Activated B cell treated with CpG ODN at 0.5 μM for 24 hours (primary cell): ENCODE measurements around the gene LSM2. TPM values are rescaled to one million over a fixed set of nuclear protein-coding genes. Genes with fewer than 3 reads are reported as not detected.

Source experiments
- ATAC-seq: fragments of 200-7000 bp; cut with Tn5 transposase; one replicate; pipeline ENCODE4 v1.10.0; 2021; ENCODE audit warnings: low read depth, mild to moderate bottlenecking, moderate library complexity
- CTCF ChIA-PET: fragments of 350-600 bp; sonication (Branson Sonifier 250); formaldehyde crosslinking; loops from one replicate; lab custom pipeline; 2021; ENCODE audit warnings: antibody characterized with exemption; lab: Charles Lee
- POLR2A ChIA-PET: fragments of 350-600 bp; sonication (Branson Sonifier 250); formaldehyde crosslinking; loops from one replicate; lab custom pipeline; 2021; ENCODE audit warnings: antibody characterized with exemption; lab: Charles Lee
- DNase-seq: peaks from one replicate; pipeline ENCODE4 v3.0.0; 2022
- H3K27ac Mint-ChIP-seq: one replicate; pipeline ENCODE4 v1.8.0; 2020; ENCODE audit warnings: mixed read lengths
- H3K27me3 Mint-ChIP-seq: one replicate; pipeline ENCODE4 v1.8.0; 2021; ENCODE audit warnings: mixed read lengths
- H3K36me3 Mint-ChIP-seq: one replicate; pipeline ENCODE4 v1.8.0; 2021; ENCODE audit warnings: low read depth, mixed read lengths
- H3K4me1 Mint-ChIP-seq: one replicate; pipeline ENCODE4 v1.8.0; 2021; ENCODE audit warnings: mixed read lengths
- H3K4me3 Mint-ChIP-seq: one replicate; pipeline ENCODE4 v1.8.0; 2020; ENCODE audit warnings: mild to moderate bottlenecking, mixed read lengths
- H3K9me3 Mint-ChIP-seq: one replicate; pipeline ENCODE4 v1.8.0; 2020; ENCODE audit warnings: mixed read lengths
- intact Hi-C: fragments of 100-400 bp; cut with micrococcal nuclease; formaldehyde crosslinking; loops from one replicate; pipeline ENCODE4 v1.15.1; 2024
- total RNA-seq: library from RNA; stranded (reverse); gene quantifications from 2 replicates; pipeline ENCODE4 v1.2.3, GENCODE V29; 2022
- TF ChIP-seq, protein P1 (sequence below): fragments of 200-600 bp; IDR thresholded peaks from one replicate; pipeline ENCODE4 v1.8.0; 2022; ENCODE audit warnings: antibody characterized with exemption, mild to moderate bottlenecking

LSM2 gene
- total RNA-seq, 1 donor from 2014 or later, result 61.8 TPM

DNA sequence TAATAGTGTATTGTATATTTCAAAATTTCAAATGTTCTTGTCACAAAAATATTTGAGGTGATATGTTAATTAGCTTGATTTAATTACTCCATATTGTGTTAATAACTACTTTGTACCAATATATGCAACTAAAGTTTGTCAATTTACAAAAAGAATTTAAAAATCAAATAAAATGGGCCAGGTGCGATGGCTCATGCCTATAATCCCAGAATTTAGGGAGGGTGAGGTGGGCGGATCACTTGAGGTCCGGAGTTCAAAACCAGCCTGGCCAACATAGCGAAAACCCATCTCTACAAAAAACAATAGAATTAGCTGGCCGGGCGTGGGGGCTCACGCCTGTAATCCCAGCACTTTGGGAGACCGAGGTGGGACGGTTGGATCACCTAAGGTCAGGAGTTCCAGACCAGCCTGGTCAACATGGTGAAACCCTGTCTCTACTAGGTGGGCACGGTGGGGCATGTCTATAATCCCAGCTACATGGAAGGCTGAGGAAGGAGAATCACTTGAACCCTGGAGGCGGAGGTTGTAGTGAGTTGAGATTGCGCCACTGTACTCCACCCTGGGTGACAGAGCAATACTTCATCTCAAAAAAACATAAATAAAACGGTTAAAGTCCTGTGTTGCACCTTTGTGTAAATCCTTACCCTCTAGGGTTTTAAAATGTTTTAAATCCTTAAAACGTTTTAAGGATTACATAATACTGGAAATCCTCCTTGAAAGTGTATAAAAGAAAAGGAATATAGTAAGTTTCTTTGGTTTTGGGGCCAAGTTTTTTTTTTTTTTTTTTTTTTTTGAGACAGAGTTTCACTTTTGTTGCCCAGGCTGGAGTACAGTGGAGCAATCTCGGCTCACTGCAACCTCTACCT lies 24.8 kb upstream of the LSM2 start:
- ChIA-PET CTCF (interaction anchor here (0.8 to 3.3 kb wide), 13 partner anchors 16 to 290 kb away, joined by 3 to 22 read pairs (median 7); partner anchors contain the start of genes DDAH2, DDX39B, HSPA1A and HSPA1L), POLR2A (interaction anchor here (0.6 to 9.9 kb wide), 21 partner anchors 25 to 334 kb away, joined by 3 to 133 read pairs (median 9); partner anchors contain the start of genes BAG6, CSNK2B, DDAH2 and DDX39B)
- Mint-ChIP-seq H3K4me3 (peak overlapping the region; percentile 81), H3K36me3 (peaks cover 18% of the 10 kb centered on the region), H3K27me3 (no peaks in the 10 kb centered on the region), H3K4me1 (peaks cover 54% of the 10 kb centered on the region), H3K9me3 (no peaks in the 10 kb centered on the region), H3K27ac (no peak overlapping the region)
- DNase-seq (no peak), ATAC-seq (no peak)
- intact Hi-C loops, result loop anchor here (2.0 kb wide), 1 partner anchor 17 kb away; the partner anchor contains the start of genes HSPA1A and HSPA1L
- TF ChIP-seq, protein P1, sequence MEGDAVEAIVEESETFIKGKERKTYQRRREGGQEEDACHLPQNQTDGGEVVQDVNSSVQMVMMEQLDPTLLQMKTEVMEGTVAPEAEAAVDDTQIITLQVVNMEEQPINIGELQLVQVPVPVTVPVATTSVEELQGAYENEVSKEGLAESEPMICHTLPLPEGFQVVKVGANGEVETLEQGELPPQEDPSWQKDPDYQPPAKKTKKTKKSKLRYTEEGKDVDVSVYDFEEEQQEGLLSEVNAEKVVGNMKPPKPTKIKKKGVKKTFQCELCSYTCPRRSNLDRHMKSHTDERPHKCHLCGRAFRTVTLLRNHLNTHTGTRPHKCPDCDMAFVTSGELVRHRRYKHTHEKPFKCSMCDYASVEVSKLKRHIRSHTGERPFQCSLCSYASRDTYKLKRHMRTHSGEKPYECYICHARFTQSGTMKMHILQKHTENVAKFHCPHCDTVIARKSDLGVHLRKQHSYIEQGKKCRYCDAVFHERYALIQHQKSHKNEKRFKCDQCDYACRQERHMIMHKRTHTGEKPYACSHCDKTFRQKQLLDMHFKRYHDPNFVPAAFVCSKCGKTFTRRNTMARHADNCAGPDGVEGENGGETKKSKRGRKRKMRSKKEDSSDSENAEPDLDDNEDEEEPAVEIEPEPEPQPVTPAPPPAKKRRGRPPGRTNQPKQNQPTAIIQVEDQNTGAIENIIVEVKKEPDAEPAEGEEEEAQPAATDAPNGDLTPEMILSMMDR, result no peak

DNA sequence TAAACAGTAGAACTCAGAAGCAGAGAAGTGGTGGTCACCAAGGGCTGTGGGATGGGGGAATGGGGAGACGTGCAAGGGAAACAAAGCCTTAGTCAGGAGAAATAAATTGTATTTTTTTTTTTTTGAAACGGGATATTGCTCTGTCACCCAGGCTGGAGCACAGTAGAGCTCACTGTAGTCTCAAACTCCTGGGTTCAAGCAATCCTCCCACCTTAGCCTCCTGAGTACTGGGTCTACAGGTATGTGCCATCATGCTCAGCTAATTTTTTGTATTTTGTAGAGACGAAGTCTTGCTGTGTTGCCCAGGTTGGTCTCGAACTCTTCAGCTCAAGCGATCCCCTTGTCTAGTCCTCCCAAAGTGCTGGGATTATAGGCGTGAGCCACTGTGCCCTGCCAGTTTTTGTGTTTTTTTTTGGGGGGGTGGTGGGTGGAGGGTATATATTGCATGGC lies 24.1 kb upstream of the LSM2 start:
- POLR2A ChIA-PET, result interaction anchor here (0.7 to 9.9 kb wide), 24 partner anchors 16 to 1085 kb away, joined by 3 to 133 read pairs (median 6); partner anchors contain the start of genes BAG6, C6orf47, CSNK2B and DDAH2
- intact Hi-C loops, result loop anchor here (1.0 to 2.0 kb wide), 9 partner anchors 16 to 338 kb away; partner anchors contain the start of genes C6orf47, DDAH2, HSPA1A and HSPA1L

DNA sequence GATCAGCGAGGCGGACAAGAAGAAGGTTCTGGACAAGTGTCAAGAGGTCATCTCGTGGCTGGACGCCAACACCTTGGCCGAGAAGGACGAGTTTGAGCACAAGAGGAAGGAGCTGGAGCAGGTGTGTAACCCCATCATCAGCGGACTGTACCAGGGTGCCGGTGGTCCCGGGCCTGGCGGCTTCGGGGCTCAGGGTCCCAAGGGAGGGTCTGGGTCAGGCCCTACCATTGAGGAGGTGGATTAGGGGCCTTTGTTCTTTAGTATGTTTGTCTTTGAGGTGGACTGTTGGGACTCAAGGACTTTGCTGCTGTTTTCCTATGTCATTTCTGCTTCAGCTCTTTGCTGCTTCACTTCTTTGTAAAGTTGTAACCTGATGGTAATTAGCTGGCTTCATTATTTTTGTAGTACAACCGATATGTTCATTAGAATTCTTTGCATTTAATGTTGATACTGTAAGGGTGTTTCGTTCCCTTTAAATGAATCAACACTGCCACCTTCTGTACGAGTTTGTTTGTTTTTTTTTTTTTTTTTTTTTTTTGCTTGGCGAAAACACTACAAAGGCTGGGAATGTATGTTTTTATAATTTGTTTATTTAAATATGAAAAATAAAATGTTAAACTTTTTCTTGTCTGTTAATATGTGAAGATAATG lies 23.0 kb upstream of the LSM2 start:
- Mint-ChIP-seq H3K27me3 (no peaks in the 10 kb centered on the region), H3K4me3 (peak overlapping the region; percentile 81), H3K9me3 (no peaks in the 10 kb centered on the region), H3K27ac (peak overlapping the region; percentile 80), H3K4me1 (peaks cover 50% of the 10 kb centered on the region), H3K36me3 (peaks cover 3% of the 10 kb centered on the region)
- intact Hi-C loops, result loop anchor here (1.0 to 2.0 kb wide), 9 partner anchors 15 to 336 kb away; partner anchors contain the start of genes C6orf47, DDAH2, HSPA1A and HSPA1L
- DNase-seq, result no peak
- ChIA-PET CTCF (interaction anchor here (0.6 to 2.1 kb wide), 25 partner anchors 14 to 279 kb away, joined by 3 to 22 read pairs (median 4); partner anchors contain the start of genes C6orf47, DDAH2, HSPA1A and HSPA1L), POLR2A (interaction anchor here (0.6 to 9.9 kb wide), 29 partner anchors 8 to 965 kb away, joined by 3 to 133 read pairs (median 6); partner anchors contain the start of genes ABHD16A, BAG6, C6orf47 and CSNK2B)
- TF ChIP-seq, protein P1, result no peak
- no peak for ATAC-seq

More for the DNA sequence above, 24.1 kb upstream of the LSM2 start:
- no peak for ATAC-seq
- DNase-seq, result no peak
- Mint-ChIP-seq H3K9me3 (no peaks in the 10 kb centered on the region), H3K27me3 (no peaks in the 10 kb centered on the region), H3K4me1 (peaks cover 51% of the 10 kb centered on the region), H3K4me3 (peak overlapping the region; percentile 81), H3K36me3 (peaks cover 11% of the 10 kb centered on the region), H3K27ac (peak overlapping the region; percentile 80)
- CTCF ChIA-PET, result interaction anchor here (0.7 to 2.1 kb wide), 18 partner anchors 15 to 282 kb away, joined by 3 to 22 read pairs (median 6); partner anchors contain the start of genes DDAH2, HSPA1A, HSPA1L and LY6G5C
- TF ChIP-seq, protein P1, result no peak

DNA sequence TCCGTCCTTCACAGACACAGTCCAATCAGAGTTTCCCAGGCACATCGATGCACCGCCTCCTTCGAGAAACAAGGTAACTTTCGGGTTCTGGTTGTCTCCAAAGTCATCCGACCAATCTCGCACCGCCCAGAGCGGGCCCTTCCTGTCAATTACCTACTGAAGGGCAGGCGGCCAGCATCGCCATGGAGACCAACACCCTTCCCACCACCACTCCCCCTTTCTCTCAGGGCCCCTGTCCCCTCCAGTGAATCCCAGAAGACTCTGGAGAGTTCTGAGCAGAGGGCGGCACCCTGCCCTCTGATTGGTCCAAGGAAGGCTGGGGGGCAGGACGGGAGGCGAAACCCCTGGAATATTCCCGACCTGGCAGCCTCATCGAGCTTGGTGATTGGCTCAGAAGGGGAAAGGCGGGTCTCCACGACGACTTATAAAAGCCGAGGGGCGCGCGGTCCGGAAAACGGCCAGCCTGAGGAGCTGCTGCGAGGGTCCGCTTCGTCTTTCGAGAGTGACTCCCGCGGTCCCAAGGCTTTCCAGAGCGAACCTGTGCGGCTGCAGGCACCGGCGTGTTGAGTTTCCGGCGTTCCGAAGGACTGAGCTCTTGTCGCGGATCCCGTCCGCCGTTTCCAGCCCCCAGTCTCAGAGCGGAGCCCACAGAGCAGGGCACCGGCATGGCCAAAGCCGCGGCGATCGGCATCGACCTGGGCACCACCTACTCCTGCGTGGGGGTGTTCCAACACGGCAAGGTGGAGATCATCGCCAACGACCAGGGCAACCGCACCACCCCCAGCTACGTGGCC lies 20.7 kb upstream of the LSM2 start, which contains the start of gene HSPA1B:
HSPA1B (plus strand) TSS at position 453 of the 794 bp plus-strand sequence; CDS start at position 666, 213 bp downstream.
- H3K36me3 Mint-ChIP-seq, result no peaks in the 10 kb centered on the region
- TF ChIP-seq, protein P1, result no peak
- H3K4me1 Mint-ChIP-seq, result peaks cover 40% of the 10 kb centered on the region
- H3K27me3 Mint-ChIP-seq, result no peaks in the 10 kb centered on the region
- CTCF ChIA-PET, result interaction anchor here (0.7 to 2.0 kb wide), 5 partner anchors 98 to 274 kb away, joined by 3 to 12 read pairs (median 3); partner anchors contain the start of genes DDAH2 and LY6G5C
- peak; percentile 70 for DNase-seq
- H3K4me3 Mint-ChIP-seq, result peak within 1 kb of the TSS; percentile 91
- ATAC-seq, result peak; percentile 76
- H3K27ac Mint-ChIP-seq, result peak within 1 kb of the TSS; percentile 99
- intact Hi-C loops, result loop anchor here (1.0 to 2.0 kb wide), 2 partner anchors 124 to 175 kb away; partner anchors contain the start of genes ABHD16A and BAG6
- H3K9me3 Mint-ChIP-seq, result no peaks in the 10 kb centered on the region
- POLR2A ChIA-PET, result interaction anchor here (0.6 to 2.9 kb wide), 17 partner anchors 9 to 286 kb away, joined by 3 to 20 read pairs (median 5); partner anchors contain the start of genes ABHD16A, DDX39B, GPANK1 and HSPA1A
